BLaER1 treated with 17β-estradiol and CSF1 and Interleukin-3, amounts not matched to agents 10 nM and 100 nM (cell line): ENCODE measurements around the gene NEMF.
"Not testable (repeated sequence)": the region's sequence is repeated elsewhere in the genome, so short reads cannot be mapped to it uniquely, and the experiment has no call there.

ENCODE experiments used
- H3K27ac ChIP-seq, 11 experiments: shearing (Covaris generic); formaldehyde crosslinking; 2 replicates each; pipeline ENCODE4 v1.8.1; 2022
- H3K27me3 ChIP-seq, 11 experiments: shearing (Covaris generic); formaldehyde crosslinking; 2 replicates each; pipeline ENCODE4 v1.8.1; 2022
- H3K36me3 ChIP-seq, 11 experiments: shearing (Covaris generic); formaldehyde crosslinking; 2 replicates each; pipeline ENCODE4 v1.8.1; 2022
- H3K4me1 ChIP-seq, 10 experiments: shearing (Covaris generic); formaldehyde crosslinking; 2 replicates each; pipeline ENCODE4 v1.8.1; 2022
- H3K4me2 ChIP-seq, 11 experiments: shearing (Covaris generic); formaldehyde crosslinking; 2 replicates each; pipeline ENCODE4 v1.8.1; 2022
- H3K4me3 ChIP-seq, 10 experiments: shearing (Covaris generic); formaldehyde crosslinking; 2 replicates each; pipeline ENCODE4 v1.8.1; 2022
- H3K9ac ChIP-seq, 11 experiments: shearing (Covaris generic); formaldehyde crosslinking; 2 replicates each; pipeline ENCODE4 v1.8.1; 2022
- H3K9me3 ChIP-seq, 11 experiments: shearing (Covaris generic); formaldehyde crosslinking; replicated peaks in 1 of 11; 2 replicates each; pipeline ENCODE4 v1.8.1; 2022
- H4K20me1 ChIP-seq, 11 experiments: shearing (Covaris generic); formaldehyde crosslinking; 2 replicates each; pipeline ENCODE4 v1.8.1; 2022
- Cebpa-rat ChIP-seq, 11 experiments: shearing (Covaris generic); IDR thresholded peaks; 2 replicates each; pipeline ENCODE4 v1.8.1; 2022

NEMF gene

GRCh38 chr14:49816844-49817243 lies 35.7 kb downstream of the NEMF start:
- no peak overlapping the region; a peak in 1 of 20 replicates for H3K4me3 ChIP-seq
- peaks cover 40 to 58% (median 49%) of the 10 kb centered on the region in 11 experiments for H3K9me3 ChIP-seq
- peak overlapping the region in 2 of 11 experiments; percentile 48 to 66; a peak in 3 of 22 replicates for H3K27ac ChIP-seq
- no peak for TF ChIP-seq Cebpa-rat (IDR thresholded peaks at IDR 0.05)
- no peaks in the 10 kb centered on the region; a peak in 1 of 22 replicates for H4K20me1 ChIP-seq
- no peak overlapping the region for H3K9ac ChIP-seq
- H3K36me3 ChIP-seq = peaks cover 83 to 92% (median 89%) of the 10 kb centered on the region in 11 experiments
- H3K4me1 ChIP-seq = peaks cover 0 to 17% (median 0%) of the 10 kb centered on the region in 10 experiments; a peak in 3 of 20 replicates
- H3K4me2 ChIP-seq = peak overlapping the region in 1 of 11 experiments; percentile 30; a peak in 1 of 22 replicates
- H3K27me3 ChIP-seq = no peaks in the 10 kb centered on the region

- peaks cover 90 to 97% (median 96%) of the 10 kb centered on the region in 11 experiments for H3K36me3 ChIP-seq
- not testable (repeated sequence) for H3K4me3 ChIP-seq
Observed at GRCh38 chr14:49816118-49816517, 36.5 kb downstream of the NEMF start.

GRCh38 chr14:49808780-49809179 lies 43.8 kb downstream of the NEMF start:
- H3K9ac ChIP-seq = no peak overlapping the region
- peaks cover 93 to 100% (median 98%) of the 10 kb centered on the region in 11 experiments for H3K36me3 ChIP-seq

More at GRCh38 chr14:49816118-49816517, 36.5 kb downstream of the NEMF start:
- Histone ChIP-seq H3K27ac (peak overlapping the region in 3 of 11 experiments; percentile 23 to 66 (median 48); a peak in 4 of 22 replicates), H3K4me2 (peak overlapping the region in 1 of 11 experiments; percentile 41; a peak in 1 of 22 replicates), H3K9me3 (peaks cover 40 to 58% (median 49%) of the 10 kb centered on the region in 11 experiments), H3K4me1 (peaks cover 0 to 17% (median 0%) of the 10 kb centered on the region in 10 experiments; a peak in 3 of 20 replicates), H3K9ac (peak overlapping the region in 1 of 11 experiments; percentile 23; a peak in 1 of 22 replicates)
- H4K20me1 ChIP-seq, H3K27me3 ChIP-seq: not testable (repeated sequence)

GRCh38 chr14:49796025-49796424 lies 56.6 kb downstream of the NEMF start:
- Histone ChIP-seq H3K4me2 (no peak overlapping the region), H4K20me1 (peaks cover 0 to 23% (median 8%) of the 10 kb centered on the region in 11 experiments; a peak in 12 of 22 replicates), H3K4me1 (peaks cover 0 to 4% (median 0%) of the 10 kb centered on the region in 10 experiments; a peak in 1 of 20 replicates), H3K4me3 (no peak overlapping the region), H3K9me3 (no peaks in the 10 kb centered on the region), H3K27ac (no peak overlapping the region), H3K27me3 (no peaks in the 10 kb centered on the region), H3K36me3 (peaks cover 98 to 100% (median 99%) of the 10 kb centered on the region in 11 experiments), H3K9ac (no peak overlapping the region)
- TF ChIP-seq Cebpa-rat (IDR thresholded peaks at IDR 0.05) = no peak

More at GRCh38 chr14:49808780-49809179, 43.8 kb downstream of the NEMF start:
- Histone ChIP-seq H3K9me3 (peaks cover 0 to 15% (median 7%) of the 10 kb centered on the region in 11 experiments; a peak in 10 of 22 replicates), H4K20me1 (peaks cover 0 to 28% (median 0%) of the 10 kb centered on the region in 11 experiments; a peak in 5 of 22 replicates), H3K4me1 (peaks cover 0 to 3% (median 0%) of the 10 kb centered on the region in 10 experiments; a peak in 2 of 20 replicates), H3K27me3 (no peaks in the 10 kb centered on the region), H3K4me3 (no peak overlapping the region), H3K4me2 (no peak overlapping the region), H3K27ac (no peak overlapping the region)
- TF ChIP-seq Cebpa-rat (IDR thresholded peaks at IDR 0.05) = no peak

- Histone ChIP-seq H3K9ac (no peak overlapping the region), H3K27ac (no peak overlapping the region), H4K20me1 (peaks cover 0 to 37% (median 8%) of the 10 kb centered on the region in 11 experiments; a peak in 14 of 22 replicates), H3K4me3 (no peak overlapping the region), H3K4me2 (no peak overlapping the region), H3K27me3 (no peaks in the 10 kb centered on the region), H3K9me3 (no peaks in the 10 kb centered on the region), H3K36me3 (peaks cover 98 to 100% (median 99%) of the 10 kb centered on the region in 11 experiments), H3K4me1 (peaks cover 0 to 4% (median 0%) of the 10 kb centered on the region in 10 experiments; a peak in 1 of 20 replicates)
- no peak for TF ChIP-seq Cebpa-rat (IDR thresholded peaks at IDR 0.05)
Observed at GRCh38 chr14:49792618-49793017, 60.0 kb downstream of the NEMF start.

GRCh38 chr14:49786315-49786714 lies 66.3 kb downstream of the NEMF start:
- peaks cover 95 to 100% (median 98%) of the 10 kb centered on the region in 11 experiments for H3K36me3 ChIP-seq

GRCh38 chr14:49783394-49784014 lies 69.1 kb downstream of the NEMF start:
- no peaks in the 10 kb centered on the region for H3K4me1 ChIP-seq
- peaks cover 95 to 100% (median 98%) of the 10 kb centered on the region in 11 experiments for H3K36me3 ChIP-seq
- no peak overlapping the region for H3K4me3 ChIP-seq
- H3K4me2 ChIP-seq = no peak overlapping the region
- no peak overlapping the region for H3K9ac ChIP-seq
- H4K20me1 ChIP-seq = peaks cover 0 to 49% (median 6%) of the 10 kb centered on the region in 11 experiments; a peak in 9 of 22 replicates
- no peak overlapping the region for H3K27ac ChIP-seq
- H3K9me3 ChIP-seq = no peaks in the 10 kb centered on the region
- TF ChIP-seq Cebpa-rat (IDR thresholded peaks at IDR 0.05) = no peak
- no peaks in the 10 kb centered on the region for H3K27me3 ChIP-seq

More at GRCh38 chr14:49786315-49786714, 66.3 kb downstream of the NEMF start:
- Histone ChIP-seq H3K9ac (no peak overlapping the region), H3K27me3 (no peaks in the 10 kb centered on the region), H3K4me2 (no peak overlapping the region), H3K4me1 (no peaks in the 10 kb centered on the region), H3K9me3 (no peaks in the 10 kb centered on the region), H3K27ac (no peak overlapping the region), H3K4me3 (no peak overlapping the region), H4K20me1 (peaks cover 0 to 53% (median 12%) of the 10 kb centered on the region in 11 experiments; a peak in 12 of 22 replicates)
- no peak for TF ChIP-seq Cebpa-rat (IDR thresholded peaks at IDR 0.05)

GRCh38 chr14:49781040-49781439 lies 71.5 kb downstream of the NEMF start:
- not testable (repeated sequence) for H3K27me3 ChIP-seq, H3K4me3 ChIP-seq
- peaks cover 0 to 31% (median 6%) of the 10 kb centered on the region in 11 experiments; a peak in 7 of 22 replicates for H4K20me1 ChIP-seq

GRCh38 chr14:49778421-49778820 lies 74.2 kb downstream of the NEMF start:
- Histone ChIP-seq H3K9ac (no peak overlapping the region), H4K20me1 (peaks cover 0 to 28% (median 6%) of the 10 kb centered on the region in 11 experiments; a peak in 7 of 22 replicates), H3K27me3 (no peaks in the 10 kb centered on the region), H3K27ac (no peak overlapping the region), H3K36me3 (peaks cover 89 to 100% (median 95%) of the 10 kb centered on the region in 11 experiments), H3K4me3 (no peak overlapping the region), H3K4me1 (peaks cover 0 to 7% (median 0%) of the 10 kb centered on the region in 10 experiments; a peak in 1 of 20 replicates), H3K9me3 (no peaks in the 10 kb centered on the region), H3K4me2 (no peak overlapping the region)
- TF ChIP-seq Cebpa-rat (IDR thresholded peaks at IDR 0.05) = no peak

More at GRCh38 chr14:49781040-49781439, 71.5 kb downstream of the NEMF start:
- not testable (repeated sequence) for H3K4me1 ChIP-seq, H3K27ac ChIP-seq, H3K4me2 ChIP-seq, H3K9me3 ChIP-seq, H3K9ac ChIP-seq
- peaks cover 90 to 100% (median 96%) of the 10 kb centered on the region in 11 experiments for H3K36me3 ChIP-seq
